Right atrium auricular region (tissue), 2 donors: ENCODE data around the gene SLK. TPM values are rescaled to one million over a fixed set of nuclear protein-coding genes. Genes with fewer than 3 reads are reported as not detected.

Source experiments
- DNase-seq: peaks from one replicate; pipeline ENCODE4 v3.0.0-alpha.2; 2019; ENCODE audit warnings: low spot score
- H3K27ac ChIP-seq, 2 donors: fragments of 200-600 bp; sonication (generic); 1 replicate in 1 of 2; 2 replicates in 1 of 2; pipeline ENCODE4 v1.5.1; 2016 to 2019
- H3K27me3 ChIP-seq, 2 donors: fragments of 200-600 bp; sonication (generic); one replicate each; pipeline versions ENCODE4 v1.5.1 to v1.6.0; 2017 to 2019
- H3K36me3 ChIP-seq: fragments of 200-600 bp; sonication (generic); one replicate; pipeline ENCODE4 v1.5.1; 2016
- H3K4me1 ChIP-seq, 2 donors: fragments of 200-600 bp; sonication (generic); one replicate each; pipeline versions ENCODE4 v1.5.1 to v1.6.0; 2017 to 2019
- H3K4me3 ChIP-seq, 2 donors: fragments of 200-600 bp; sonication (generic); 1 replicate in 1 of 2; 2 replicates in 1 of 2; pipeline ENCODE4 v1.5.1; 2017 to 2019; ENCODE audit warnings: mild to moderate bottlenecking in 1 of 2, moderate library complexity in 1 of 2
- H3K9me3 ChIP-seq, 2 donors: fragments of 200-600 bp; sonication (generic); one replicate each; pipeline ENCODE4 v1.5.1; 2019
- microRNA counts, 2 donors: library from miRNA; unstranded; fragments of <30 nt; microRNA quantifications; one replicate each; lab custom pipeline; 2016 to 2017
- microRNA-seq, 2 donors: library from miRNA; unstranded; fragments of <30 nt; microRNA quantifications; one replicate each; pipeline ENCODE4, GENCODE V29; 2016 to 2017; ENCODE audit warnings: borderline number of aligned reads in 2 of 2, borderline replicate concordance in 1 of 2
- total RNA-seq, 2 donors: library from RNA; depleted of rRNA; stranded (reverse); fragments of >200 nt; gene quantifications; one replicate each; pipeline ENCODE4 v1.1.0, GENCODE V29; 2016
- TF ChIP-seq, protein P1 (sequence below), 2 donors: fragments of 200-600 bp; sonication (generic); IDR thresholded peaks; one replicate each; pipeline ENCODE4 v1.5.1; 2019; ENCODE audit warnings: antibody characterized with exemption in 2 of 2

The SLK gene
- total RNA-seq, 2 donors from 2014 or later: 42.4 to 57.3 TPM

DNA sequence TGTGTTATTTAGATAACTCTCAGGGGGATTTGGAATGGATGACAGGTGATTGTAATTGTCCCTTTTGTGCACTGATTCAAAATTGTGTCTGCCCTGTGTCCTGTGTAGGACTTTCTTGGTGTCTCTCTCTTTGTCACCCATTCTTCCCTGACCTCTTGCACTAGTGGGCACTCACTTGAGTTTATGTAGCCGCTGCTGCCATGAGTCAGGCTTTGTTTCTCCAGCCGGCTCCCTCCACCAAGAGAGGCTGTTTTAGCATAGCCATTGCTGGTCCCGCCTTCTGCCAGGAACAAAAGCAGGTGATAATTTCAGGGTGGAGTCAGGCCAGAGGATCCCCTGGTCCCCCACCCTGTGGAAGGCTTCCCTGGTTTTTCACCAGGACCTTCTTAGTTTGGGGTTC lies 110.3 kb downstream of the SLK start:
- H3K9me3 ChIP-seq: no peaks in the 10 kb centered on the region
- H3K4me1 ChIP-seq: peaks cover 0 to 3% of the 10 kb centered on the region in 2 donors
- no peak for DNase-seq
- no peaks in the 10 kb centered on the region for H3K27me3 ChIP-seq
- TF ChIP-seq, protein P1, sequence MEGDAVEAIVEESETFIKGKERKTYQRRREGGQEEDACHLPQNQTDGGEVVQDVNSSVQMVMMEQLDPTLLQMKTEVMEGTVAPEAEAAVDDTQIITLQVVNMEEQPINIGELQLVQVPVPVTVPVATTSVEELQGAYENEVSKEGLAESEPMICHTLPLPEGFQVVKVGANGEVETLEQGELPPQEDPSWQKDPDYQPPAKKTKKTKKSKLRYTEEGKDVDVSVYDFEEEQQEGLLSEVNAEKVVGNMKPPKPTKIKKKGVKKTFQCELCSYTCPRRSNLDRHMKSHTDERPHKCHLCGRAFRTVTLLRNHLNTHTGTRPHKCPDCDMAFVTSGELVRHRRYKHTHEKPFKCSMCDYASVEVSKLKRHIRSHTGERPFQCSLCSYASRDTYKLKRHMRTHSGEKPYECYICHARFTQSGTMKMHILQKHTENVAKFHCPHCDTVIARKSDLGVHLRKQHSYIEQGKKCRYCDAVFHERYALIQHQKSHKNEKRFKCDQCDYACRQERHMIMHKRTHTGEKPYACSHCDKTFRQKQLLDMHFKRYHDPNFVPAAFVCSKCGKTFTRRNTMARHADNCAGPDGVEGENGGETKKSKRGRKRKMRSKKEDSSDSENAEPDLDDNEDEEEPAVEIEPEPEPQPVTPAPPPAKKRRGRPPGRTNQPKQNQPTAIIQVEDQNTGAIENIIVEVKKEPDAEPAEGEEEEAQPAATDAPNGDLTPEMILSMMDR (IDR thresholded peaks at IDR 0.05): no peak
- H3K4me3 ChIP-seq: no peak overlapping the region
- H3K27ac ChIP-seq: peak overlapping the region in 1 of 2 donors; percentile 15
- no peaks in the 10 kb centered on the region for H3K36me3 ChIP-seq

DNA sequence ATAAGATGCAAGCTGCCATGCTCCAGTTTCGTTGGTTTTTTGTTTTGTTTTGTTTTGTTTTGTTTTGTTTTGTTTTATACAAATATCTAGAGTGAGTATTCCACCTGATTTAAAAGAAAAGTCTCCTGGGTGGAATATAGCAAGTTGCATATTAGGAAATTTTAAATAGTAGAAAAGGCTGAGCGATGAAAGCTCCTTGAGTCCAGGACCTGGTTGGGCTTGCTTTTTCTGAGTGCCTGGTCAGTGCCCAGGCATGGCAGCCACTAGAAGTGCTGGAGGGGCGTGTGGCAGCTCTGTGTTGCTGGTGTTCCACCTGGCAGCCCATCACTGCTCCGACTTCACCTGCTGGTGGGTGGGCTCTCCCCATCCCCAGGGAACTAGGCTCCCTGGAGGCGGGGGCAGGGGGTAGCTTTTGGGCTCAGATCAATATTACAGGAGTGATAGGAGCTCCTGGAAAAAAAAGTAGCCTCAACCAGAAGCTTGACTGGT lies 110.8 kb downstream of the SLK start:
- Histone ChIP-seq H3K4me3 (no peak overlapping the region), H3K9me3 (no peaks in the 10 kb centered on the region), H3K4me1 (peaks cover 0 to 3% of the 10 kb centered on the region in 2 donors), H3K27me3 (no peaks in the 10 kb centered on the region), H3K27ac (no peak overlapping the region), H3K36me3 (no peaks in the 10 kb centered on the region)
- TF ChIP-seq, protein P1 (IDR thresholded peaks at IDR 0.05): no peak
- DNase-seq: no peak

MicroRNA genes within 50 kb of the gene (microRNA counts, 767-probe panel; counts per million panel counts)
- 0 to 1,837 counts per million in 2 donors for microRNA hsa-miR-936 (lab: Ali Mortazavi, UCI)

Small RNA genes within 50 kb of the gene (microRNA-seq; reads per million reads assigned to microRNA genes)
- gene MIR936: 0 reads per million in 2 donors

Other genes with a start within 250 kb of the SLK start
- 10 to 100 TPM; 14.6 to 18.2 TPM for gene SH3PXD2A, start 111.6 kb upstream of the SLK start, total RNA-seq
- gene STN1, start 49.0 kb upstream of the SLK start, total RNA-seq: 10 to 100 TPM; 26.8 to 35.3 TPM
- gene COL17A1, start 118.7 kb downstream of the SLK start, total RNA-seq: 1 to 10 TPM in 1 of 2 donors, under 1 TPM in 1; 0.26 to 6.2 TPM
- 1 to 10 TPM; 5.3 to 6.0 TPM for gene SFR1, start 155.0 kb downstream of the SLK start, total RNA-seq